OCI-LY3 (cell line): ENCODE measurements around the gene NBR1.
"Not testable (repeated sequence)": the region's sequence is repeated elsewhere in the genome, so short reads cannot be mapped to it uniquely, and the experiment has no call there.

Source experiments
- H2AFZ ChIP-seq: fragments of 200-600, 300-600 bp; shearing (Covaris generic); 2 replicates; pipeline ENCODE4 v1.6.0; 2014; ENCODE audit warnings: antibody characterized with exemption, low read depth, low read length
- H3K27ac ChIP-seq: fragments of 200-600, 300-600 bp; sonication (generic); 2 replicates; pipeline ENCODE4 v1.5.1; 2014; ENCODE audit warnings: mild to moderate bottlenecking, low read length, moderate library complexity, mixed read lengths
- H3K27me3 ChIP-seq: fragments of 200-600, 300-600 bp; sonication (generic); 2 replicates; pipeline ENCODE4 v1.6.1; 2014; ENCODE audit warnings: low read depth, low read length, mixed read lengths
- H3K36me3 ChIP-seq: fragments of 200-600, 300-600 bp; sonication (generic); replicated peaks from 2 replicates; pipeline ENCODE3; 2014; ENCODE audit warnings: low read depth, low read length, mixed read lengths
- H3K4me1 ChIP-seq: fragments of 300-600, 200-600 bp; sonication (generic); 2 replicates; pipeline ENCODE4 v1.6.1; 2014; ENCODE audit warnings: low read length, mixed read lengths
- H3K4me2 ChIP-seq: fragments of 200-600, 300-600 bp; sonication (generic); 2 replicates; pipeline ENCODE4 v1.6.1; 2014; ENCODE audit warnings: low read length, mixed read lengths
- H3K4me3 ChIP-seq: fragments of 300-600, 200-600 bp; sonication (generic); 2 replicates; pipeline ENCODE4 v1.5.1; 2014; ENCODE audit warnings: antibody characterized with exemption, mild to moderate bottlenecking, low read length, moderate library complexity
- H3K79me2 ChIP-seq: fragments of 300-600, 200-600 bp; shearing (Covaris generic); 2 replicates; pipeline ENCODE4 v1.6.1; 2014; ENCODE audit warnings: mild to moderate bottlenecking, low read length, mixed read lengths
- H3K9ac ChIP-seq: fragments of 300-600, 200-600 bp; shearing (Covaris generic); 2 replicates; pipeline ENCODE4 v1.6.0; 2014; ENCODE audit warnings: mild to moderate bottlenecking, low read length, moderate library complexity
- H3K9me3 ChIP-seq: fragments of 200-600, 300-600 bp; shearing (Covaris generic); 2 replicates; pipeline ENCODE4 v1.6.1; 2014; ENCODE audit warnings: low read length, mixed read lengths; ENCODE audit not compliant: insufficient read depth
- H4K20me1 ChIP-seq: fragments of 200-600, 300-600 bp; sonication (generic); 2 replicates; pipeline ENCODE4 v1.6.1; 2016; ENCODE audit warnings: low read length, mixed read lengths; ENCODE audit not compliant: insufficient read depth

NBR1 gene

DNA sequence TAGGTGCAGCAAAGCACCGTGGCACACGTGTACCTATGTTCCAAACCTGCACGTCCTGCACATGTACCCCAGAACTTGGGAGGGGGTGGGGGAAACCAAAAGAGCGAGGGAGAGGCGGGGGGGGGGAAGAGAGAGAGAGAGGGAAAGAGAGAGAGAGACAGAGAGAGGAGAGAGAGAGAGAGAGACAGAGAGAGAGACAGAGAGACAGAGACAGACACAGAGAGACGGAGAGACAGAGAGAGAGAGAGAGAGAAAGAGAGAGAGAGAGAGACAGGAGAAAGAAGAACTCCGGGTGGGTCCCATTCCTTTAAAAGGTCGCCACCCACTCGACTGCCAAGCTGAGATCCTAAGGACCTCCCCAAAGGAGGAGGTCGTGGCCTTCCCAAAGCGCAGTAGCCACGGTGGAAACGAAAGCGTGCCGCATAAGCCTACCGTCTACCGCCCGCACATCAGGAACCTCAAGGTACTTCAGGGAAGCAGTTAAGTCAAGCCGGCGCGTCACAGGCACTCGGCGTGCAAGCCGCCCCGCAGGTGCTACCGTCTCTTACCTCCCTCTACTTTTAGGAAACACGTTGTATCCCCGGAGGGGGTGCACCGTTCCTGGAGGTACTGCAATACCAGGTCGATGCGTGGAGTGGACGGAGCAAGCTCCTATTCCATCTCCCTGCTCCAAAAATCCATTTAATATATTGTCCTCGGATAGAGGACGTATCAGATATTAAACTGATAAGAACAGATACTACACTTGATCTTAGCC is 69.8 kb downstream of the NBR1 start:
- H3K27me3 ChIP-seq, H2AFZ ChIP-seq, H3K9ac ChIP-seq, H3K79me2 ChIP-seq, H3K9me3 ChIP-seq, H3K27ac ChIP-seq, H3K4me3 ChIP-seq, H3K4me1 ChIP-seq, H4K20me1 ChIP-seq, H3K4me2 ChIP-seq, H3K36me3 ChIP-seq: not testable (repeated sequence)

DNA sequence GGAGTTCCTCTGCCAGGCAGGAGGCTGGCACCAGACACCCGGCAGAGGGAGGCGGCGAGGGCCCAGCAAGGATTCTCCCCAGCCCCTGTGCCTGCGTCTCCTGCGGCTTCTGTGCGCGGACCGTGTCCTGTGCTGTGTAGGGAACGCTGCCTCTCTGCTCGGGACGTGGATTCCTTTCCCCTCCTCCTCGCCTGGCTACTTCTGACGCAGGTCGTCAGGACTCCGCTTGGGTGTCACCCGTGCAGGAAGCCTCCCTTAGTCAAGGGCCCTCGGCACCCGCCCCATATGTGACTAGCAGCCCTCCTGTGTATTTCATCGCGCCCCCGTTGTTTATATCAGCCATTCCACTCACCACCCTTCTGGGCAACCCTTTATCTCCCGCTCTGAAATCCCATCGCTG is 75.4 kb downstream of the NBR1 start:
- not testable (repeated sequence) for H2AFZ ChIP-seq, H3K4me2 ChIP-seq, H3K36me3 ChIP-seq

More for the DNA sequence above, 75.4 kb downstream of the NBR1 start:
- H3K9ac ChIP-seq, H3K4me3 ChIP-seq, H3K27me3 ChIP-seq, H3K9me3 ChIP-seq, H3K27ac ChIP-seq, H4K20me1 ChIP-seq, H3K79me2 ChIP-seq, H3K4me1 ChIP-seq: not testable (repeated sequence)
